PFSK-1 (cell line): ENCODE measurements around the gene BMERB1.

Experiments used
- FOXP2 ChIP-seq: optimal IDR thresholded peaks from 2 replicates; pipeline ENCODE3; 2011; ENCODE audit warnings: borderline replicate concordance, control low read depth, inconsistent platforms; ENCODE audit not compliant: insufficient read depth; ENCODE audit errors: extremely low read length, extremely low read depth
- POLR2AphosphoS5 ChIP-seq: IDR thresholded peaks from 2 replicates; pipeline ENCODE4 v1.6.1; 2012; ENCODE audit warnings: low read depth, mild to moderate bottlenecking, control low read depth, low read length, moderate library complexity
- REST ChIP-seq, 2 experiments: IDR thresholded peaks; 2 replicates each; pipeline versions ENCODE4 v1.6.1 to v1.8.0; 2011 to 2012; ENCODE audit warnings: low read depth in 2 of 2, low read length in 2 of 2, control low read depth in 1 of 2, inconsistent platforms in 1 of 2, mild to moderate bottlenecking in 1 of 2, moderate library complexity in 1 of 2; ENCODE audit not compliant: insufficient read depth in 1 of 2
- SIN3A ChIP-seq: IDR thresholded peaks from 2 replicates; pipeline ENCODE4 v1.6.1; 2012; ENCODE audit warnings: mild to moderate bottlenecking, low read length, moderate library complexity, borderline replicate concordance; ENCODE audit not compliant: insufficient read depth
- TAF1 ChIP-seq: IDR thresholded peaks from 2 replicates; pipeline ENCODE4 v1.6.1; 2012; ENCODE audit warnings: low read length, control low read depth, borderline replicate concordance; ENCODE audit not compliant: insufficient read depth

DNA sequence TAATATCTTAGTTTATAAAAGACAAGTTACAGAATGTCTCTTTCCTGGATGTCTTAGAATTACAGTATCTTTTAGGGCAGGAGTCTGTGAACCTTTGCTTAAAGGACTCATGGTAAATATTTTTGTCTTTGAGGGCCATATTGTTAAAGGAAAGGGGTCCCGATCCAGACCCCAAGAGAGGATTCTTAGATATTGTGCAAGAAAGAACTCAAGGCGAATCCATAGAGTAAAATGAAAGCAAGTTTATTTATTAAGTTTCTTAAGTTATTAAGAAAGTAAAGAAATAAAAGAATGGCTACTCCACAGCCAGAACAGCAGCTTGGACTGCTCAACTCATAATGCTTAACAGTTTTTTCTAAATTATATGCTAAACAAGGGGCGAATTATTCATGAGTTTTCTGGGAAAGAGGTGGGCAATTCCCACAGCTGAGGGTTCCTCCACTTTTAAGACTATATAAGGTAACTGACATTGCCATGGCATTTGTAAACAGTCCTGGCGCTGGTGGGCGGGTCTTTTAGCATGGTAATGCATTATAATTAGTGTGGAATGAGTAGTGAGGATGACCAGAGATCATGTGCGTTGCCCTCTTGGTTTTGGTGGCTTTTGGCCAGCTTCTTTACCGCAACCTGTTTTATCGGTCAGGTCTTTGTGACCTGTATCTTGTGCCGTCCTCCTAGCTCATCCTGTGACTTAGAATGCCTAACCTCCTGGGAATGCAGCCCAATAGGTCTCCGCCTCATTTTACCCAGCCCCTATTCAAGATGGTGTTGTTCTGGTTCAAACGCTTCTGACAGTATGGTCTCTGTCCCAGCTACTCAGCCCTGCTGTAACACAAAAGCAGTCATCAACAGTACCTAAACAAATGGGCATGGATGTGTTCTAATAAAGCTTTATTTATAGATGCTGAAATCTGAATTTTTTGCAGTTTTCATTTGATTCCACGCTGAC is 53.2 kb downstream of the BMERB1 start:
- TF ChIP-seq SIN3A, result no peak
- no peak for TF ChIP-seq REST (IDR thresholded peaks at IDR 0.05; ENCODE audit: insufficient read depth in 1 of 2, low read depth in 2 of 2, low read length in 2 of 2)
- TF ChIP-seq TAF1, result no peak
- no peak for TF ChIP-seq POLR2AphosphoS5
- no peak for TF ChIP-seq FOXP2
